ENCODE results near the gene BCKDK. TPM values are rescaled to one million over a fixed set of nuclear protein-coding genes. Genes with fewer than 3 reads are reported as not detected.

BCKDK gene
- total RNA-seq, 1 experiment from 2014 or later: 57.0 TPM

GRCh38 chr16:31092330-31092729 lies 15.9 kb upstream of the BCKDK start:
- Histone ChIP-seq H3K79me2 (ENCODE audit: insufficient read depth, low read length) (peaks cover 2% of the 10 kb centered on the region; the same call in 1 of the 2 replicates), H3K23me2 (ENCODE audit: insufficient read length, low read depth, low read length, poor library complexity, severe bottlenecking) (peaks cover 11% of the 10 kb centered on the region), H2AK5ac (ENCODE audit: insufficient read length, low read length) (no peak overlapping the region), H4K8ac (replicated peaks; ENCODE audit: insufficient read length, low read depth, low read length) (no peak overlapping the region), H3K27ac (ENCODE audit: insufficient read length, low read depth, low read length) (no peak overlapping the region), H3K9ac (ENCODE audit: extremely low read depth, insufficient read length, low read length) (no peak overlapping the region), H3K9me3 (ENCODE audit: control insufficient read depth, low read depth, low read length) (no peaks in the 10 kb centered on the region), H2BK20ac (ENCODE audit: low read depth, low read length, poor library complexity, severe bottlenecking) (no peak overlapping the region), H3K14ac (ENCODE audit: insufficient read depth, low read length) (no peak overlapping the region), H4K5ac (ENCODE audit: insufficient read length, low read depth, low read length) (no peak overlapping the region), H2BK15ac (ENCODE audit: low read depth, low read length) (no peak overlapping the region), H3K4me1 (ENCODE audit: insufficient read depth, low read length) (peaks cover 2% of the 10 kb centered on the region; the same call in 1 of the 2 replicates), H4K20me1 (ENCODE audit: control insufficient read depth, insufficient read depth, insufficient read length) (peaks cover 3% of the 10 kb centered on the region), H3K18ac (ENCODE audit: insufficient read length, low read depth, low read length) (no peak overlapping the region), H3K27me3 (ENCODE audit: insufficient read depth, low read length) (no peaks in the 10 kb centered on the region), H4K91ac (ENCODE audit: insufficient read length, low read depth, low read length) (no peak overlapping the region), H3T11ph (ENCODE audit: low read length) (no peak overlapping the region), H3K23ac (ENCODE audit: insufficient read length, low read depth, low read length) (no peak overlapping the region), H2BK5ac (ENCODE audit: insufficient read length, low read length) (no peak overlapping the region), H3K79me1 (ENCODE audit: insufficient read depth, low read depth, low read length, poor library complexity, severe bottlenecking) (peaks cover 2% of the 10 kb centered on the region), H2AFZ (ENCODE audit: low read length) (no peak overlapping the region), H2BK120ac (ENCODE audit: low read depth, low read length, poor library complexity, severe bottlenecking) (no peak overlapping the region), H3K56ac (ENCODE audit: insufficient read length, low read depth, low read length) (no peak overlapping the region), H3K4me2 (ENCODE audit: insufficient read depth, insufficient read length, low read length) (no peak overlapping the region), H3K4ac (ENCODE audit: low read depth, low read length) (no peak overlapping the region), H2BK12ac (ENCODE audit: insufficient read length, low read depth, low read length) (no peak overlapping the region)
- Mint-ChIP-seq H3K4me3 (peak overlapping the region; percentile 92 to 99; a peak in 4 of 5 replicates), H3K4me1 (peaks cover 9 to 15% of the 10 kb centered on the region in 2 experiments), H3K27ac (no peak overlapping the region), H3K9me3 (no peaks in the 10 kb centered on the region; a peak in 1 of 5 replicates), H3K27me3 (ENCODE audit: low read depth) (no peaks in the 10 kb centered on the region; the same call in 1 of the 2 replicates), H3K36me3 (ENCODE audit: insufficient read depth in 1 of 3, low read depth in 3 of 3) (peaks cover 5 to 22% (median 22%) of the 10 kb centered on the region in 3 experiments; a peak in 6 of 7 replicates)
- TF ChIP-seq, protein P1, sequence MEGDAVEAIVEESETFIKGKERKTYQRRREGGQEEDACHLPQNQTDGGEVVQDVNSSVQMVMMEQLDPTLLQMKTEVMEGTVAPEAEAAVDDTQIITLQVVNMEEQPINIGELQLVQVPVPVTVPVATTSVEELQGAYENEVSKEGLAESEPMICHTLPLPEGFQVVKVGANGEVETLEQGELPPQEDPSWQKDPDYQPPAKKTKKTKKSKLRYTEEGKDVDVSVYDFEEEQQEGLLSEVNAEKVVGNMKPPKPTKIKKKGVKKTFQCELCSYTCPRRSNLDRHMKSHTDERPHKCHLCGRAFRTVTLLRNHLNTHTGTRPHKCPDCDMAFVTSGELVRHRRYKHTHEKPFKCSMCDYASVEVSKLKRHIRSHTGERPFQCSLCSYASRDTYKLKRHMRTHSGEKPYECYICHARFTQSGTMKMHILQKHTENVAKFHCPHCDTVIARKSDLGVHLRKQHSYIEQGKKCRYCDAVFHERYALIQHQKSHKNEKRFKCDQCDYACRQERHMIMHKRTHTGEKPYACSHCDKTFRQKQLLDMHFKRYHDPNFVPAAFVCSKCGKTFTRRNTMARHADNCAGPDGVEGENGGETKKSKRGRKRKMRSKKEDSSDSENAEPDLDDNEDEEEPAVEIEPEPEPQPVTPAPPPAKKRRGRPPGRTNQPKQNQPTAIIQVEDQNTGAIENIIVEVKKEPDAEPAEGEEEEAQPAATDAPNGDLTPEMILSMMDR (conservative IDR thresholded peaks at IDR 0.05): no peak
- no CpG with 5 or more reads among the region's 5 CpGs for WGBS (ENCODE audit: extremely low coverage, insufficient read length, low lambda C conversion rate)
- DNase-seq: no peak

All from H9 (cell line).